ENCODE data around the gene PPP1R16B. TPM values are rescaled to one million over a fixed set of nuclear protein-coding genes. Genes with fewer than 3 reads are reported as not detected.

Gene PPP1R16B
- total RNA-seq, 4 donors from 2014 or later, result 6.3 to 14.4 (median 9.0) TPM

DNA sequence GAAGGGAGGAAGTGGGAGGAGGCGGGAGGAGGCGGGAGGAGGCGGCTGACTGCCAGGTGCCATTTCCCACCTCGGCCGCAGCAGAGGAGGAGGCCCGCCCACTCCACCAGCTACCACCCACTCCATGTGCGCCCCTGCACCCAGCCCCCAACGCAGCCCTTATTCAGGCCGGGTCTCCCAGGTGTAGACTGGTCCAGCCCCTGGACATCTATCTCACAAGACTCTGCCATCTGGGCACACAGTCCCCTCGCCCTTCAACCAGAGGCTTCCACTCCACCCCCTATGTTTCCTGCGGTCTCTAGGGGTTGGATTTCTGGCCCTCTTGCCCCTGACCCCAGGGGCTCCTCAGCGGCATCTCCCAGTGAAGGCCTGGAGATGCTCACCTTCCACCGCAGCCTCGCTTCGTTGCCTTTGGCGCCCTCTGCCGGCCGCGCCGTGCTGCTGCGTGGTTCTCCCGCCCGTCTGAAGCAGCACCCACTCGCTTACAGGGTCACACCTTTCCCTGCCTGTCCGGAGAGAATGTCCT is 88.1 kb downstream of the PPP1R16B start:
- H3K4me1 ChIP-seq, result peaks cover 0 to 7% of the 10 kb centered on the region in 2 donors
- 11 to 17% methylated on average over 18 to 20 of the region's 25 CpGs for WGBS, 2 donors
- no peaks in the 10 kb centered on the region for H3K36me3 ChIP-seq
- TF ChIP-seq, protein P1, sequence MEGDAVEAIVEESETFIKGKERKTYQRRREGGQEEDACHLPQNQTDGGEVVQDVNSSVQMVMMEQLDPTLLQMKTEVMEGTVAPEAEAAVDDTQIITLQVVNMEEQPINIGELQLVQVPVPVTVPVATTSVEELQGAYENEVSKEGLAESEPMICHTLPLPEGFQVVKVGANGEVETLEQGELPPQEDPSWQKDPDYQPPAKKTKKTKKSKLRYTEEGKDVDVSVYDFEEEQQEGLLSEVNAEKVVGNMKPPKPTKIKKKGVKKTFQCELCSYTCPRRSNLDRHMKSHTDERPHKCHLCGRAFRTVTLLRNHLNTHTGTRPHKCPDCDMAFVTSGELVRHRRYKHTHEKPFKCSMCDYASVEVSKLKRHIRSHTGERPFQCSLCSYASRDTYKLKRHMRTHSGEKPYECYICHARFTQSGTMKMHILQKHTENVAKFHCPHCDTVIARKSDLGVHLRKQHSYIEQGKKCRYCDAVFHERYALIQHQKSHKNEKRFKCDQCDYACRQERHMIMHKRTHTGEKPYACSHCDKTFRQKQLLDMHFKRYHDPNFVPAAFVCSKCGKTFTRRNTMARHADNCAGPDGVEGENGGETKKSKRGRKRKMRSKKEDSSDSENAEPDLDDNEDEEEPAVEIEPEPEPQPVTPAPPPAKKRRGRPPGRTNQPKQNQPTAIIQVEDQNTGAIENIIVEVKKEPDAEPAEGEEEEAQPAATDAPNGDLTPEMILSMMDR (IDR thresholded peaks at IDR 0.05), result peak; percentile 42 to 96 (median 70)
- no peak for TF ChIP-seq POLR2A (IDR thresholded peaks at IDR 0.05)
- intact Hi-C loops (cut with DNase I), result loop anchor here (5.0 kb wide), 1 partner anchor 246 kb away; no protein-coding TSS in a partner anchor
- no peaks in the 10 kb centered on the region for H3K9me3 ChIP-seq
- H3K4me3 ChIP-seq (replicated peaks in 1 of 3), result no peak overlapping the region
- H3K27ac ChIP-seq, result no peak overlapping the region
- DNase-seq, result peak; percentile 52 to 58
- H3K27me3 ChIP-seq, result no peaks in the 10 kb centered on the region

DNA sequence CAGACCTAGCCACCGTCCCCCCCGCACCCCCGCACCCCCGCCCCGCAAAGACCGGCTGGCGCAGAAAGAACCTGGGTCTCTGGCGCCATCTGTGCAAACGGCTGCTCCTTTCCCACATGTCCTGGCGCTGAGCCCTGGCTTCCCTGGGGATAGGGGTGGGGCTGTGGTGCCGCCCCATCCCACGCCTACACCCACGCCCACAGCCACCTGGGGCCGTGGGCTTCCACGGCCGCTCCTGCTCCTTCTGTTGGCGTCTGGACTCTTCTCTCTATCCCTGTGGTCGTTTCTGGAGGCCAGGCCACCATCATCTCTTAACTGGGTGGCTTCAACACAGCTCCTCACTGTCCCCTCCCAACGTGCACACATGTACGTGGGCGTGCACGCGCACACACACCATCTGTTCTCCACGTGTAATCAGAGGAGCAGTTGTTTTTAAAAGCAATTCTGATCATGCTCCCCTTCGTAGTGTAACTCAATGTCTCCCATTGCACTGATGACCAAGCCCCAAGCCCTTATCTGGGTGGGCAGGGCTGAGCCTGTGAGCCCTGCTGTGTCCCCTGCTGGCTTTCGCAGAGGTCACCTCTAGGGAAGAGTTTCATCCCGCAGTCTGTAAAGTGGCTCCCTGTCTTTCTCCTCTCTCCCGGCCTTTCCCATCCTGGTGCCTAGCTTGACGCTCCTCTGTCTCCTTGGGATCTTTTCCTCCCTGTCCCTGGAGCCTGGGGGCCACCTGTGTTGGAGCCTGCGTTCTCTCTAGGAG is 88.8 kb downstream of the PPP1R16B start:
- TF ChIP-seq, protein P1 (IDR thresholded peaks at IDR 0.05), result no peak
- no peak for TF ChIP-seq POLR2A (IDR thresholded peaks at IDR 0.05)
- H3K27me3 ChIP-seq, result no peaks in the 10 kb centered on the region
- no peaks in the 10 kb centered on the region for H3K9me3 ChIP-seq
- intact Hi-C loops (cut with DNase I), result loop anchor here (5.0 kb wide), 1 partner anchor 247 kb away; no protein-coding TSS in a partner anchor
- 25 to 35% methylated on average over 16 to 19 of the region's 30 CpGs for WGBS, 2 donors
- H3K36me3 ChIP-seq, result no peaks in the 10 kb centered on the region
- H3K4me3 ChIP-seq (replicated peaks in 1 of 3), result no peak overlapping the region
- no peak for DNase-seq
- peaks cover 0 to 7% of the 10 kb centered on the region in 2 donors for H3K4me1 ChIP-seq
- no peak overlapping the region for H3K27ac ChIP-seq

DNA sequence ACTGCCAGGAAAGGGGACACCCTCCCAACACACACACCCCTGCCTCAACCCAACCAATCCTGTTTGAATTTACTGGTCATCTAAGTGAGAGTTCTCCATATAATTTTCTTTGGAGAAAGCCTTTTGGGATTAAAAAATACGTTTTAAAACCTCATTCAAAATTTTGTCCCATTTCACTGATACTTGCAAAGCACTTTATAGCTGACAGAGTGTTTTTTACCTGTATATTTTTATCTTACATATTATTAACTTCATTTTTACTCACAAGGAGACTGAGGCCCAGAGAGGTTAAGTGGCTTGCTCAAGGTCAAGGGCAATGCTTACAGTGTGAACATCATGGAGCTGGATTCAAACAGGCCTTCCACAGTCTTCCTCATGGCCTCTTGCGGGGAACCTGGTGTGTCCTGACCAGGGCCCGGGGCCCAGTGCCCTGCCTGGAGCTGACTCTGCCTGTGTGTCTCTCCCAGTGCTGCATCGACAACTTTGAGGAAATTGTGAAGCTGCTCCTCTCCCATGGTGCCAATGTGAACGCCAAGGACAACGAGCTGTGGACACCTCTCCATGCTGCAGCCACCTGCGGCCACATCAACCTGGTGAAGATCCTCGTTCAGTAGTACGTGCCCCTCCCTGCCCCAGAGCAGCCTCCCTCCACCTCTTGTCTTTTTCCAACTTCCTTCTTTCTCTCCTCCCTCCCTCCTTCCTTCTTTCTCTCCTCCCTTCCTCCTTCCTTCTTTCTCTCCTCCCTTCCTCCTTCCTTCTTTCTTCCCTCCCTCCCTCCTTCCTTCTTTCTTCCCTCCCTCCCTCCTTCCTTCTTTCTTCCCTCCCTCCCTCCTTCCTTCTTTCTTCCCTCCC is 89.8 kb downstream of the PPP1R16B start:
- intact Hi-C loops (cut with DNase I), result no loop called here
- 65 to 69% methylated on average over 9 of the region's 9 CpGs for WGBS, 2 donors
- no peak for DNase-seq
- Histone ChIP-seq H3K9me3 (no peaks in the 10 kb centered on the region), H3K4me3 (replicated peaks in 1 of 3) (no peak overlapping the region), H3K4me1 (peaks cover 0 to 7% of the 10 kb centered on the region in 2 donors), H3K27me3 (no peaks in the 10 kb centered on the region), H3K36me3 (no peaks in the 10 kb centered on the region), H3K27ac (no peak overlapping the region)
- no peak for TF ChIP-seq POLR2A (IDR thresholded peaks at IDR 0.05)
- TF ChIP-seq, protein P1 (IDR thresholded peaks at IDR 0.05), result no peak

DNA sequence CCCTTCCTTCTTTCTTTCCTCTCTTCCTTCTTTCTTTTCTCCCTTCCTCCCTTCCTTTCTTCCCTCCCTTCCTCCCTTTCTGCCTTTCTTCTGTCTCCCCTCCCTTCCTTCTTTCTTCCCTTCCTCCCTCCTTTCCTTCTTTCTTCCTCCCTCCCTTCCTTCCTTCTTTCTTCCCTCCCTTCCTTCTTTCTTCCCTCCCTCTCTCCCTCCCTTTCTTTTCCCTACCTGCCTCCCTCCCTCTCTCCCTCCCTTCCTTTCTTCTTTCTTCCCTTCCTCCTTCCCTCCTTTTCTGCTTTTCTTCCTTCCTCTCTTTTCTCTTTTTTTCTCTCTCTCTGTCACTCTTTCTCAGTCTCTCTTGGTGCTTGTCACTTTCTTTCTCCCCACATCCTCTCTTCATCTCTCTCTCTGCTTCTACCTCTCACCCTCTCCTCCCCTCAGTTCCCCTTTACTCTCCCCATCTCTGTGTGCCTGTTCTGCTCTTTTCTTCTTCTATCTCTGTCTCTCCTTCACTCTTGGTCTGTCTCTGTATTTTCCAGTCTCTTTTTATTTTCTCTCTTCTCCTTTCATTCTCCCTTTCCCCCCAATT is 90.6 kb downstream of the PPP1R16B start:
- no peaks in the 10 kb centered on the region for H3K9me3 ChIP-seq
- no peak for TF ChIP-seq POLR2A (IDR thresholded peaks at IDR 0.05)
- TF ChIP-seq, protein P1 (IDR thresholded peaks at IDR 0.05), result no peak
- DNase-seq, result no peak
- no peak overlapping the region for H3K4me3 ChIP-seq (replicated peaks in 1 of 3)
- H3K27ac ChIP-seq, result no peak overlapping the region
- H3K4me1 ChIP-seq, result peaks cover 0 to 7% of the 10 kb centered on the region in 2 donors
- no peaks in the 10 kb centered on the region for H3K27me3 ChIP-seq
- no peaks in the 10 kb centered on the region for H3K36me3 ChIP-seq
- intact Hi-C loops (cut with DNase I), result no loop called here
